DOHH2 (cell line): ENCODE data around the gene DCAF8L1.
"Not testable (repeated sequence)": the region's sequence is repeated elsewhere in the genome, so short reads cannot be mapped to it uniquely, and the experiment has no call there.

Experiments used
- H3F3A ChIP-seq: fragments of 200-600 bp; sonication (generic), shearing (Covaris generic); 2 replicates; pipeline ENCODE4 v1.6.0; 2016; ENCODE audit warnings: antibody characterized with exemption, mild to moderate bottlenecking; ENCODE audit not compliant: control insufficient read depth, insufficient read depth
- H3K27ac ChIP-seq: fragments of 200-600 bp; sonication (generic); 2 replicates; pipeline ENCODE4 v1.5.1; 2014; ENCODE audit warnings: low read depth, mild to moderate bottlenecking, low read length, moderate library complexity
- H3K27me3 ChIP-seq: fragments of 200-600 bp; sonication (generic); 2 replicates; pipeline ENCODE4 v1.6.1; 2014; ENCODE audit warnings: mild to moderate bottlenecking, low read length, mixed read lengths; ENCODE audit not compliant: control insufficient read depth
- H3K36me3 ChIP-seq: fragments of 200-600 bp; sonication (generic); 2 replicates; pipeline ENCODE4 v1.6.1; 2014; ENCODE audit warnings: mild to moderate bottlenecking, low read length, moderate library complexity, mixed read lengths; ENCODE audit not compliant: control insufficient read depth
- H3K4me1 ChIP-seq: fragments of 200-600 bp; sonication (generic); 2 replicates; pipeline ENCODE4 v1.6.1; 2014; ENCODE audit warnings: mild to moderate bottlenecking, low read length, mixed read lengths; ENCODE audit not compliant: control insufficient read depth
- H3K4me2 ChIP-seq: fragments of 200-600 bp; sonication (generic); 2 replicates; pipeline ENCODE4 v1.6.0; 2014; ENCODE audit warnings: mild to moderate bottlenecking, low read length, moderate library complexity
- H3K4me3 ChIP-seq: fragments of 200-600 bp; sonication (generic); 2 replicates; pipeline ENCODE4 v1.5.1; 2014; ENCODE audit warnings: mild to moderate bottlenecking, low read length, mixed read lengths
- H3K79me2 ChIP-seq: fragments of 200-600 bp; sonication (generic); 2 replicates; pipeline ENCODE4 v1.6.1; 2014; ENCODE audit warnings: mild to moderate bottlenecking, low read length, mixed read lengths; ENCODE audit not compliant: control insufficient read depth
- H3K9me2 ChIP-seq: fragments of 200-600 bp; sonication (generic); replicated peaks from 2 replicates; pipeline ENCODE4 v1.6.1; 2014; ENCODE audit warnings: mild to moderate bottlenecking, low read length, mixed read lengths; ENCODE audit not compliant: control insufficient read depth
- H3K9me3 ChIP-seq: fragments of 200-600 bp; sonication (generic); 2 replicates; pipeline ENCODE4 v1.6.1; 2014; ENCODE audit warnings: antibody characterized with exemption, low read length, mixed read lengths; ENCODE audit not compliant: control insufficient read depth, insufficient read depth
- H4K20me1 ChIP-seq: fragments of 200-600 bp; sonication (generic); 2 replicates; pipeline ENCODE4 v1.6.0; 2014; ENCODE audit warnings: low read depth, mild to moderate bottlenecking, antibody characterized with exemption, low read length, moderate library complexity; ENCODE audit not compliant: control insufficient read depth, insufficient read depth
- EZH2phosphoT487 ChIP-seq: fragments of 200-600 bp; sonication (generic); IDR thresholded peaks from 2 replicates; pipeline ENCODE4 v1.6.1; 2017; ENCODE audit warnings: borderline replicate concordance, mild to moderate bottlenecking, antibody characterized with exemption, low read length, moderate library complexity, mixed read lengths
- TF ChIP-seq, protein P1 (sequence below): fragments of 200-600 bp; sonication (generic); IDR thresholded peaks from one replicate; pipeline ENCODE4 v1.5.1; 2014; ENCODE audit warnings: antibody characterized with exemption, mild to moderate bottlenecking, low read depth, low read length; ENCODE audit not compliant: poor library complexity, severe bottlenecking

The DCAF8L1 gene

DNA sequence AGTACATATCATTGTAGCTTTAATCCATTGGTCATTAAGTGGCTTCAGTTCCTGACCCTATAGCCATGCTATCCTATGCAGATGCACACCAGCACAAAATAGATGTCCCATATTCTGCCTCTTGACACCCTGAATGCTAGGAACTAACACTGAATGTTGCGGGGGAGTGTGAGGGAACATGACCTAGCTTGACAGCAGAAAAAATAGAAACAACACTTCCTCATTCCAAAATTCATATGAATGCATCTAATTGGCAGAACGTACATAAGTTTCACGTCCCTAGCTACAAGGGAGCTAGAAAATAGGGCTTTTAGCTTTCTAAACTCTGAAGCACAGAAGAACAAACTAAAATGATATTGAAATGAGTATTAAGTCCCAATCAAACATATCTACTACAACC, 14.4 kb upstream of the DCAF8L1 start:
- H3K4me3 ChIP-seq, result no peak overlapping the region
- H3F3A ChIP-seq, result no peaks in the 10 kb centered on the region
- H3K9me2 ChIP-seq, result no peaks in the 10 kb centered on the region
- H3K27ac ChIP-seq, result no peak overlapping the region
- H4K20me1 ChIP-seq, result no peaks in the 10 kb centered on the region
- H3K27me3 ChIP-seq, result no peaks in the 10 kb centered on the region
- H3K9me3 ChIP-seq, result no peaks in the 10 kb centered on the region
- no peaks in the 10 kb centered on the region for H3K4me1 ChIP-seq
- TF ChIP-seq, protein P1, sequence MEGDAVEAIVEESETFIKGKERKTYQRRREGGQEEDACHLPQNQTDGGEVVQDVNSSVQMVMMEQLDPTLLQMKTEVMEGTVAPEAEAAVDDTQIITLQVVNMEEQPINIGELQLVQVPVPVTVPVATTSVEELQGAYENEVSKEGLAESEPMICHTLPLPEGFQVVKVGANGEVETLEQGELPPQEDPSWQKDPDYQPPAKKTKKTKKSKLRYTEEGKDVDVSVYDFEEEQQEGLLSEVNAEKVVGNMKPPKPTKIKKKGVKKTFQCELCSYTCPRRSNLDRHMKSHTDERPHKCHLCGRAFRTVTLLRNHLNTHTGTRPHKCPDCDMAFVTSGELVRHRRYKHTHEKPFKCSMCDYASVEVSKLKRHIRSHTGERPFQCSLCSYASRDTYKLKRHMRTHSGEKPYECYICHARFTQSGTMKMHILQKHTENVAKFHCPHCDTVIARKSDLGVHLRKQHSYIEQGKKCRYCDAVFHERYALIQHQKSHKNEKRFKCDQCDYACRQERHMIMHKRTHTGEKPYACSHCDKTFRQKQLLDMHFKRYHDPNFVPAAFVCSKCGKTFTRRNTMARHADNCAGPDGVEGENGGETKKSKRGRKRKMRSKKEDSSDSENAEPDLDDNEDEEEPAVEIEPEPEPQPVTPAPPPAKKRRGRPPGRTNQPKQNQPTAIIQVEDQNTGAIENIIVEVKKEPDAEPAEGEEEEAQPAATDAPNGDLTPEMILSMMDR, result no peak
- no peak for TF ChIP-seq EZH2phosphoT487
- no peak overlapping the region for H3K4me2 ChIP-seq
- no peaks in the 10 kb centered on the region for H3K36me3 ChIP-seq
- H3K79me2 ChIP-seq, result no peaks in the 10 kb centered on the region

DNA sequence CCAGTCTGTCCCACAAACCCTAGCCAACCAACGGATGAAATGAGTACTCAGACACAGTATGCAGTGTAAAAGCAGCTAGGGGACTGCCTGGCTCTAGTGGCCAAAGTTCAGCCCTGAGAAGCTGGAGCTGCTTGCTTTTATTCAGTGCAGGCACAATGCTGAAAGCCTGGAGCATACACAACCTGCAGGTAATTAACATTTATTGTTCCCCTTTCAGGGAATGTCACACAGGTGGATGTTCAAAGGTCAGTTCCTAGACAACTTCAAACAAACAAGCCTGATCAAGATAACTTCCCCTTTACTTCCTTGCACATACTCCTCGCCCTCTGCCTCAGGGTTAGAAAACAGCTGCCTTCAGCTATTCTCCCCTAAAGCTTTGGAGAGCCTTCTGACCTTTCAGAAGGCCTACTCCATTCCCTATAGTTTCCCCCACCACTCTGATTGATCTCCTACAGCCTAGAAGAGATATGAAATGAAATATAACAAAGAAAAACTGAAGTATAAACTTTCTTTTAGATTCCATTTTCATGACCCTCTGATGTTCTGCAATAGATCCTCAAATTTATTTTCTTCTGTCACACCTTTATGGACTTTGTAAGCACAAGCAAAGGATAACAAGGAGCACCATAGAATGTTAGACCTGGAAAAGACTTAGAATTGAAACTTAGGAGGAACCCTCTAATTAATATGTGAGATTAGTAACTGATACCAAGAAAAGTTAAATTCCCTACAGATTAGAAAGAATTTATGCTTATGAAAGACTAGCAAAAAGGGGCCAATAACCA, 6.8 kb upstream of the DCAF8L1 start:
- Histone ChIP-seq H4K20me1 (no peaks in the 10 kb centered on the region), H3K79me2 (no peaks in the 10 kb centered on the region), H3K4me2 (no peak overlapping the region), H3K4me3 (no peak overlapping the region), H3K36me3 (no peaks in the 10 kb centered on the region), H3K27ac (no peak overlapping the region), H3K4me1 (no peaks in the 10 kb centered on the region), H3K9me2 (no peaks in the 10 kb centered on the region), H3K27me3 (no peaks in the 10 kb centered on the region), H3F3A (no peaks in the 10 kb centered on the region), H3K9me3 (no peaks in the 10 kb centered on the region)
- no peak for TF ChIP-seq EZH2phosphoT487
- TF ChIP-seq, protein P1, result no peak

DNA sequence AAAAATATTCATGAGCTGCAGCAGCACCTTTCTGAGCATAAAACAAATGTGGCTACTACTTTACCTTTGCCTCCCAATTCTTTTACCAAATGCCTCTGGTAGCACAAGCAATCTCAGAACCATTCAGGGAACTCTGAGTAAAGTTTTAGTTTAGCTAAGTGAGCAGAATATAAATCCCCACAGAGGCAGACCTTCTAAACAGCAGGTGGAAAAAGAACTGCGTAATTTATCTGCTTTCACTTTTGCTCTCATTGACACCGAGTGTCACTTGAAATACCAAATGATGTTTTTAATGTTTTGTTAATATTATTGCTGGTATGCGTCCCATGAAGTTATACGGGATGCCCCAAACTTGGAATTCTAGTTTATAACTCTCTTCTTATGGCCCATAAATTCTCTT, 4.3 kb downstream of the DCAF8L1 start:
- H3K9me3 ChIP-seq, H3K4me1 ChIP-seq, H3K9me2 ChIP-seq, H3K4me3 ChIP-seq, H3K36me3 ChIP-seq, H3K4me2 ChIP-seq, H4K20me1 ChIP-seq, H3K27ac ChIP-seq, H3K27me3 ChIP-seq, H3F3A ChIP-seq, H3K79me2 ChIP-seq: not testable (repeated sequence)

DNA sequence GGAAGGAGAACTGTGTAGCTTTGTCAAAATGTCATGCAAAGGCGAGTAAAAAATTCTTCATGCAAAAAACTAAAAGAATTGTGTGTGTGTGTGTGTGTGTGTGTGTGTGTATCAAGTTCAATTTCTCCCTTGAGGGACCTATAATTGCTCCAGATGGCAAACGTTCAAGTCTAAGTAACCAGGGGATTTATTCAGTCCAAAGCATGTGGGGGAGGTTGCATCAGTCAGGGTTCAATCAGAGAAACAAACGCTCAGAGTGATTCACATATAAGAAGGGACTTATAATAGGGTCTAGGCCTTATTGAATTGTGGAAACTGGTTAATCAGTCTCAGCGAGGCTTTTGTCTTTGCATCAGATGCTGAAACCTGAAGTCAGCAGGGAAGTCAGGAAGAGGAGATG, 5.0 kb downstream of the DCAF8L1 start:
- no peaks in the 10 kb centered on the region for H3K36me3 ChIP-seq
- no peaks in the 10 kb centered on the region for H3K9me2 ChIP-seq
- TF ChIP-seq, protein P1, result no peak
- TF ChIP-seq EZH2phosphoT487, result no peak
- no peaks in the 10 kb centered on the region for H3K79me2 ChIP-seq
- H4K20me1 ChIP-seq, result no peaks in the 10 kb centered on the region
- no peaks in the 10 kb centered on the region for H3F3A ChIP-seq
- no peaks in the 10 kb centered on the region for H3K27me3 ChIP-seq
- H3K9me3 ChIP-seq, result no peaks in the 10 kb centered on the region
- H3K4me2 ChIP-seq, result no peak overlapping the region
- no peak overlapping the region for H3K27ac ChIP-seq
- H3K4me3 ChIP-seq, result no peak overlapping the region
- no peaks in the 10 kb centered on the region for H3K4me1 ChIP-seq
